GM23248 (cell line): ENCODE data around the gene SENP1.

Experiments
- EZH2 ChIP-seq: fragments of 200-600 bp; sonication (generic); IDR thresholded peaks from 2 replicates; pipeline ENCODE4 v1.6.1; 2018; ENCODE audit warnings: antibody characterized with exemption, mild to moderate bottlenecking; ENCODE audit not compliant: insufficient read depth, poor library complexity, severe bottlenecking
- EZH2phosphoT487 ChIP-seq: fragments of 200-600 bp; sonication (generic); IDR thresholded peaks from 2 replicates; pipeline ENCODE4 v1.6.1; 2018; ENCODE audit warnings: antibody characterized with exemption, moderate library complexity, mild to moderate bottlenecking, low read depth; ENCODE audit not compliant: insufficient read depth

- TF ChIP-seq EZH2phosphoT487: no peak
- TF ChIP-seq EZH2: no peak
Measured at GRCh38 chr12:48033451-48033850, 72.4 kb downstream of the SENP1 start.
